T47D (cell line): ENCODE measurements around the gene TMEM272.

Source experiments
- DNase-seq, 2 experiments: peaks; one replicate each; pipeline versions ENCODE4 v3.0.0 to v3.0.0-alpha.2; 2011 to 2012; ENCODE audit warnings: low read depth in 1 of 2, low spot score in 1 of 2
- JUND ChIP-seq: IDR thresholded peaks from 2 replicates; pipeline ENCODE4 v1.6.1; 2012; ENCODE audit warnings: low read depth
- in situ Hi-C: cut with HindIII; loops from 2 replicates; pipeline ENCODE4 v1.10.0; 2016; ENCODE audit warnings: low sequenced_read_pairs, low pct_unique_long_range_greater_than_20kb

Gene TMEM272

DNA sequence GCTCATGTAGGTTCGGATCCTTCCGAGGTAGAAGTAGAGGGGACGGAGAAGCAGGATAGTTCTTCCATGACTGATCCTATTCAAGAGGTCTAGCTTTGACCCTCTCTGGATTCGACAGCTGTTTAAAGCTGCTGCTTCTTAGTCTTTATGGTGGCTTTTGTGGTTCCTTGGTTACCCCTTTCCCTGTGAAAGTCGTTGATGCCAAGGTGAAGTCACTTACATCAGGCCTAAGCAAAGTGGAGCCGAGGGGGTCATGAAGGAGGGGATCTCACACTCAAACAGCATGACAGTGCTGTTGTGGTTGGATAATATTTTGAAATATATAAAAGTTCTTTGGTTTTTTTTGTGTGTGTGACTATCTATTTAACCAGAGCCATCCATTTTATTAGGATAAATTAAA, 24.9 kb upstream of the TMEM272 start:
- DNase-seq, result no peak
- no peak for TF ChIP-seq JUND
- in situ Hi-C loops, result no loop called here

GRCh38 chr13:51867062-51867461, 22.1 kb upstream of the TMEM272 start:
- no peak for TF ChIP-seq JUND
- no peak for DNase-seq
- in situ Hi-C loops, result no loop called here

- in situ Hi-C loops, result no loop called here
- no peak for TF ChIP-seq JUND
- DNase-seq, result no peak
Measured at GRCh38 chr13:51865838-51866237, 20.9 kb upstream of the TMEM272 start.

DNA sequence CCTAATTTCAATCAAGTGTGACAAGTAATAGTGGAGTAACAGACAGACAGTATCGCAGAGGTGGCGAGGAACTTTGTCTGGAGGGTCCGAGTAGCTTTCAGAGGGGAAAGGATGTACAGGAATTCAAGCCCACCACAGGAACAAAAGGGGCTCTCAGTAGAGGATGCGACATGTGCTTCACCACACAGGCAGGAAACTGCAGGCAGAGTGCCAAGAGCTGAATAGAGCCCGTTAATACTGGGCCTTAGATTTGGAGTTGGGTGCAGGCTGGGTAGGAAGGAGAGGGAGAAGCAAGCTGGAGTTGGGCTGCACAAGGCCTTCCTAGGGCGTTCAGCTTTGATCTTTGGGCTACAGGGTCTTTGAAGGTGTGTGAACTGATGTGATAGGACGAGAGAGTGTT, 18.0 kb upstream of the TMEM272 start:
- TF ChIP-seq JUND, result no peak
- no peak for DNase-seq
- in situ Hi-C loops, result no loop called here

DNA sequence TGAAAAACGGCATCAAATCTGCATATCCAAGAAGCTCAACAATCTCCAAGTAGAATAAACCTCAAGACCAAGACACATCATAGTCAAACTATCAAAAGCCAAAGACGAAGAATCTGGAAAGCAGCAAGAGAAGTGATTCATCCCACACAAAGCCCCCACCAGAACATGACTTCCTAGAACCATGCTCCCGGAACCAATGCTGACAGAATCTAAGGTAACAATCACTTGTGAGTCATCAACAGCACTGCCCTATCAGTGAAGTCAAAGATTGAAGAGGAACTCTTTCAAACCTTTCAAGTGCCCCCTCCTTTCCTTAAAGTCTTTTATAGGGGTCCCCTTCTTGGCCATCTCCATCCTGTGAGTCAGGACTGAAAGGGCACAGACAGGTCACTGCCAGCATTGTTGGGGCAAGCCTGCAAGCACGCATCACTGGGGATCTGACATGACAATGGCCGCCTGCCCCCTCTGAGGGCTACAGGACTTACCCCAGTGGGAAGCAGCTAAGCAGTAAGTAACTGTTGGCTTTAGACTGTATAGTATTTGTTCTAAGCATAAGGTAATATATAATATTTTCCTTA, 16.8 kb upstream of the TMEM272 start, which contains the start of gene CCDC70:
CCDC70 (plus strand) TSS at position 247 of the 578 bp plus-strand sequence. CDS start 3,443 bp downstream, outside the sequence.
- DNase-seq, result no peak
- TF ChIP-seq JUND, result no peak
- in situ Hi-C loops, result no loop called here

DNA sequence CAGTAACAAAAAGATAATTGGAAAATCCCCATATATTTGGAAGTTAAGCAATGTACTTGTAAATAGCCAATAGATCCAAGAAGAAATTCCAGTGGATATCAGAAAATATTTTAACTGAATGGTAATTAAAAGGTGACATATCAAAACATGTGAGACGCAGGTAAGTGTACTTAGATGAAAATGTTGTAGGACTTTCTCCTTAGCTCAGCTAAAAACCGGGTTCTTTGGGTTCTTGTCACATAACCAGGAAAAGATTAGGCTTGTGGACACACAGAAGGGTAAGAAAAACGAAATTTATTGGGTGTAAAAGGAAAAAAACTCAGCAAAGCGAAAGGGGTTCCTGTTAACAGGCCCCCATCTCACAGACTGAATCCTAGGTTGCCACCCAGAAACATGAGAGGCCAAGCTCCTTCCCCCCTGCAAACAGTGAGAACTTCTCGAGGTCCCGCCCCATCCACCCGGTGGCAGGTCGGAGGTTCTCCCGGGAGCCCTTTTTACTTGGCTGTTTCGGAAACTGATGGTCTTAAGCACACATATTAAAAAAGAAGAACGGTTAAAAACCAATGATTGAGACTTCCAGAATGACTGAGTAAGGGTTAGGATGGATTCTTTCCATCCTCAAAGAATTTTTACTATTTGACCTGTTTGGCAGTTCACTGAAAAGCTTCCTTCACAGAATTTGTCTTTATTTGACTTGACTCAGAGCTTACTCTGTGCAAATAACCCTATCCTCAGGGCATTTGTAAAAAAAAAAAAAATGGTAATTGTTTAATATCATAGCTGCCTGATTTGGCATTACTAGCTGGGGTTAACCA, 13.7 kb upstream of the TMEM272 start:
- in situ Hi-C loops, result no loop called here
- no peak for TF ChIP-seq JUND
- no peak for DNase-seq

GRCh38 chr13:51856998-51857397, 12.0 kb upstream of the TMEM272 start:
- DNase-seq, result no peak
- in situ Hi-C loops, result no loop called here

GRCh38 chr13:51856027-51856736, 11.2 kb upstream of the TMEM272 start:
- in situ Hi-C loops, result no loop called here
- DNase-seq, result no peak
- TF ChIP-seq JUND, result no peak

More at GRCh38 chr13:51856998-51857397, 12.0 kb upstream of the TMEM272 start:
- no peak for TF ChIP-seq JUND

- DNase-seq, result peak in 1 of 2 experiments; percentile 23
- no peak for TF ChIP-seq JUND
- in situ Hi-C loops, result no loop called here
Measured at GRCh38 chr13:51849145-51850101, 4.4 kb upstream of the TMEM272 start.

- in situ Hi-C loops, result no loop called here
- DNase-seq, result no peak
Measured at GRCh38 chr13:51848674-51849073, 3.7 kb upstream of the TMEM272 start.

DNA sequence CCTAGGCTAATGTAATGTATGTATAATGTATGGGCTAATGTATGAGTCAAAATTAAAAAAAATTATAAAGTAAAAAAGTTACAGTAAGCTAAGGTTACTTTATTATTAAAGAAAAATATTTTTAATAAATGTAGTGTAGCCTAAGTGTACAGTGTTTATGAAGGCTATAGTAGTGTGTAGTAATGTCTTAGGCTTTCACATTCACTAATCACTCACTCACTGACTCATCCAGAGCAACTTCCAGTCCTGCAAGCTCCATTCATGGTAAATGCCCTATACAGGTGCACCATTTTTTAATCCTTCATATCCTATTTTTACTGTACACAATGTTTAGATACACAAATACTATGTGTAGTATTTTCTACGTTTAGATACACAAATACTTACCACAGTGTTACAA, 1.8 kb upstream of the TMEM272 start:
- TF ChIP-seq JUND, result no peak
- in situ Hi-C loops, result no loop called here

More at GRCh38 chr13:51848674-51849073, 3.7 kb upstream of the TMEM272 start:
- TF ChIP-seq JUND, result no peak

More for the DNA sequence above, 1.8 kb upstream of the TMEM272 start:
- DNase-seq, result no peak
